Measurements from ENCODE around the gene PRODH2.

Gene PRODH2

DNA sequence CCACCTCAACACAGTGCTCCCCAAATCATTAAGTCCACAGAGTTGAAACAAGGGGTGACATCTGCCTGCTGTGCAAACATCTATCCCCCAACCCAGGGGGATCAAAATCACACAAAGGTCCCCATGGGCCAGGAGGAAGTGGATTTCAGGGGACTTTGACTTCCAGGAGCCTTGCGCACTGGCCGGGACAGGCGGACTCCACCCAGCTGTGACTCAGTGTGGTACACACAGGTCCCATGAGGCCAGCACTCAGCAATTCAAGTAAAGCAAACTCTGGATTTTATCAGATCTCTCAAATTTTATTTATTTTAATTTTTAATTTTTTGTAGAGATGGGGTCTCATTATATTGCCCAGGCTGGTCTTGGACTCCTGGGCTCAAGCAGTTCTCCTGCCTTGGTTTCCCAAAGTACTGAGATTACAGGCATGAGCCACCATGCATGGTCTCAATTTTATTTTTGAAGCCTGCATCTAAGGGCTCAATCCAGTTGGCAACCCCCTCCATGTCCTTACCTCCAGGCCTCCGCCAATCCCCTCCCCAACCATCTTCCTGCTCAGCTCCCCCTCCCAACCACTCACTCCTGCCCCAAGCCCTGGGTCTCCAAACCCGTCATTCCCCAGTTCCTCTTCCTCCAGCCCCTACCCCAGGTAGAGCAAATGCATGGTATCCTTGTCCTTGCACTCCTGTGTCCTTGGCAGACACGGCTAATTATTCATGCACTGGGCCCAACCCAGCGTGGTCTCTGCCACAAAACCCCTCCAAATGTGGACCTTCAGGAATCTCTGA lies 19.1 kb downstream of the PRODH2 start:
- H3K9me3 ChIP-seq (ENCODE audit: severe bottlenecking) = no peaks in the 10 kb centered on the region
- no peak for TF ChIP-seq CTCF (IDR thresholded peaks at IDR 0.05; ENCODE audit: low read depth, low read length)
- H3K27ac ChIP-seq = no peak overlapping the region
- peaks cover 5% of the 10 kb centered on the region; the same call in 1 of the 2 replicates for H3K36me3 ChIP-seq
- no peak for DNase-seq
- H3K4me3 ChIP-seq (ENCODE audit: low read depth, low read length) = no peak overlapping the region
- H3K27me3 ChIP-seq (ENCODE audit: insufficient read depth, low read depth, severe bottlenecking) = no peaks in the 10 kb centered on the region

GRCh38 chr19:35792888-35793287 lies 19.8 kb downstream of the PRODH2 start:
- peaks cover 7% of the 10 kb centered on the region; the same call in 1 of the 2 replicates for H3K36me3 ChIP-seq
- no peaks in the 10 kb centered on the region for H3K27me3 ChIP-seq (ENCODE audit: insufficient read depth, low read depth, severe bottlenecking)
- DNase-seq = no peak
- no peaks in the 10 kb centered on the region for H3K9me3 ChIP-seq (ENCODE audit: severe bottlenecking)
- H3K4me3 ChIP-seq (ENCODE audit: low read depth, low read length) = no peak overlapping the region
- no peak for TF ChIP-seq CTCF (IDR thresholded peaks at IDR 0.05; ENCODE audit: low read depth, low read length)
- H3K27ac ChIP-seq = no peak overlapping the region

GRCh38 chr19:35792312-35792711 lies 20.3 kb downstream of the PRODH2 start:
- no peaks in the 10 kb centered on the region for H3K9me3 ChIP-seq (ENCODE audit: severe bottlenecking)
- no peak overlapping the region for H3K4me3 ChIP-seq (ENCODE audit: low read depth, low read length)
- DNase-seq = no peak
- no peak for TF ChIP-seq CTCF (IDR thresholded peaks at IDR 0.05; ENCODE audit: low read depth, low read length)
- H3K27ac ChIP-seq = no peak overlapping the region
- no peaks in the 10 kb centered on the region for H3K27me3 ChIP-seq (ENCODE audit: insufficient read depth, low read depth, severe bottlenecking)
- H3K36me3 ChIP-seq = peaks cover 11% of the 10 kb centered on the region; the same call in 1 of the 2 replicates

- H3K27ac ChIP-seq = no peak overlapping the region
- no peaks in the 10 kb centered on the region for H3K9me3 ChIP-seq (ENCODE audit: severe bottlenecking)
- H3K36me3 ChIP-seq = peaks cover 13% of the 10 kb centered on the region; the same call in 1 of the 2 replicates
- H3K27me3 ChIP-seq (ENCODE audit: insufficient read depth, low read depth, severe bottlenecking) = no peaks in the 10 kb centered on the region
- TF ChIP-seq CTCF (IDR thresholded peaks at IDR 0.05; ENCODE audit: low read depth, low read length) = no peak
- no peak for DNase-seq
- H3K4me3 ChIP-seq (ENCODE audit: low read depth, low read length) = no peak overlapping the region
Measured at GRCh38 chr19:35791814-35792279, 20.8 kb downstream of the PRODH2 start.

DNA sequence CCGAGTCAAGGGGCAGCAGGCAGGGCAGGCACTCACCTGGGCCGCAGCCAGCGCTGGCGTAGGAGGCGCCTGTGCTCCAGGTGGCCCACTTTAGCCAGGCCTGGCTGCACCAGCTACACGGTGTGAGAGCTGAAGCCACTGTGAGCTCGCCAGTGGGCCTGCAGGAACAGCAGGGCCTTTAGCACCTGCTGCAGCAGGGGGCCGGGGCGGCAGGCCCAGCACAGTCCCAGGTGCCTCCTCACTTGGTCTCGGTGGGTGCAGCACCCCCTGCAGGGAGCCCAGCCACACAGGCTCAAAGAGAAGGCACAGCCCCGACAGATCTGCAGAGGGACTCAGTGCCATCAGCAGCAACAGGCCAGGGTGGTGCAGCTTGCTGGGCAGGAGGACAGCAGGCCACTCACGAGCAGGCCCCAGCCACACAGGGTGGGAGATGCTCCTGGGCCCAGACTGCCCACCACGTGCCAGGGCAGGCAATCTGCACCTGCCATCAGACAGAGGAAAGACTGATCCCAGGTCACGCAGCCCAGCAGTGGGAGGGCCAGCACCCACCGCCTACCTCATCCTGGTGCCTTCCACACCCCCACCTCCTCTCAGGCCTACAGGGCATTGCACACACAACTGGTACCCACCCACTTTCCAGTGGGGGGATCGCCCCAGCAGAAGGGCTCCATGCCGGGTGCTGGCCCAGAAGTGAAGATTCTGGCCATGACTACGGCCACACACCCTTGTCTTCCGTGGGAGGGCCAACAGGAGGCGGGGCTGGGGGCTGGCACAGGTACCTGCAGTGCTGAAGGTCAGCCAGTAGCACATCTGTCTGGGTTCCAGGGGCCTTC lies 21.4 kb downstream of the PRODH2 start:
- no peaks in the 10 kb centered on the region for H3K27me3 ChIP-seq (ENCODE audit: insufficient read depth, low read depth, severe bottlenecking)
- peak overlapping the region; percentile 40; the same call in 1 of the 2 replicates for H3K27ac ChIP-seq
- no peak overlapping the region for H3K4me3 ChIP-seq (ENCODE audit: low read depth, low read length)
- DNase-seq = peak; percentile 77
- H3K36me3 ChIP-seq = peaks cover 16% of the 10 kb centered on the region
- H3K9me3 ChIP-seq (ENCODE audit: severe bottlenecking) = no peaks in the 10 kb centered on the region
- peak; percentile 85 for TF ChIP-seq CTCF (IDR thresholded peaks at IDR 0.05; ENCODE audit: low read depth, low read length)

Measured in WERI-Rb-1 (cell line).